Measurements from ENCODE around the gene CDK17. TPM values are rescaled to one million over a fixed set of nuclear protein-coding genes. Genes with fewer than 3 reads are reported as not detected.

CDK17 gene
- total and polyA plus RNA-seq, 2 of the 8 experiments (the other 6 are each of a cell fraction or from before 2014, with no cell fraction given): 5.8 to 20.0 TPM

GRCh38 chr12:96338852-96339471, 61.3 kb downstream of the CDK17 start:
- Histone ChIP-seq H3K14ac (ENCODE audit: insufficient read length) (no peak overlapping the region), H3K9ac (replicated peaks in 1 of 4; ENCODE audit: extremely low read depth in 1 of 4, low read depth in 3 of 4, low read length in 3 of 4) (no peak overlapping the region), H3K23me2 (ENCODE audit: low read depth, low read length) (no peaks in the 10 kb centered on the region; the same call in 1 of the 2 replicates), H4K91ac (replicated peaks; ENCODE audit: insufficient read length, low read length) (no peak overlapping the region), H3K79me2 (ENCODE audit: control insufficient read depth in 1 of 2, insufficient read depth in 2 of 2, low read length in 2 of 2) (peaks cover 0 to 30% of the 10 kb centered on the region in 2 experiments; a peak in 2 of 4 replicates), H2AFZ (ENCODE audit: low read length) (no peak overlapping the region), H3K4me2 (ENCODE audit: insufficient read depth in 1 of 2, low read depth in 2 of 2, low read length in 2 of 2) (no peak overlapping the region), H2BK20ac (ENCODE audit: low read length) (no peak overlapping the region), H2BK15ac (ENCODE audit: low read length) (no peak overlapping the region), H4K5ac (ENCODE audit: insufficient read length, low read depth, low read length) (no peak overlapping the region), H3K9me3 (ENCODE audit: insufficient read depth in 2 of 2, low read depth in 1 of 2, low read length in 1 of 2) (peaks cover 3 to 7% of the 10 kb centered on the region in 2 experiments; a peak in 1 of 4 replicates), H3K27ac (ENCODE audit: low read depth, low read length) (no peak overlapping the region), H3K79me1 (ENCODE audit: low read depth, low read length) (no peaks in the 10 kb centered on the region), H3K4me3 (ENCODE audit: extremely low read depth in 1 of 4, insufficient read depth in 2 of 4, low read depth in 3 of 4, low read length in 4 of 4) (no peak overlapping the region), H2AK5ac (ENCODE audit: low read depth, low read length) (no peak overlapping the region), H3K18ac (ENCODE audit: extremely low read depth, low read length) (no peak overlapping the region), H2BK5ac (ENCODE audit: low read depth, low read length) (no peak overlapping the region), H3K27me3 (replicated peaks in 1 of 4; ENCODE audit: control insufficient read depth in 3 of 4, extremely low read depth in 1 of 4, insufficient read depth in 3 of 4, low read length in 3 of 4) (no peaks in the 10 kb centered on the region), H3K36me3 (ENCODE audit: control insufficient read depth in 2 of 4, insufficient read depth in 4 of 4, low read length in 3 of 4) (peaks cover 0 to 2% (median 0%) of the 10 kb centered on the region in 4 experiments; a peak in 2 of 8 replicates), H2BK12ac (ENCODE audit: low read depth, low read length) (no peak overlapping the region), H3K4ac (replicated peaks; ENCODE audit: insufficient read length, low read depth, low read length) (no peak overlapping the region), H3K4me1 (replicated peaks in 1 of 4; ENCODE audit: control insufficient read depth in 3 of 4, insufficient read depth in 4 of 4, low read length in 3 of 4) (no peaks in the 10 kb centered on the region), H3K56ac (replicated peaks; ENCODE audit: insufficient read length, low read depth, low read length) (no peak overlapping the region), H4K8ac (ENCODE audit: extremely low read depth, insufficient read depth, low read length) (no peak overlapping the region), H4K20me1 (replicated peaks in 1 of 2; ENCODE audit: control insufficient read depth in 1 of 2, insufficient read depth in 2 of 2, low read length in 2 of 2) (no peaks in the 10 kb centered on the region), H2BK120ac (replicated peaks; ENCODE audit: low read depth, low read length) (no peak overlapping the region), H3K23ac (ENCODE audit: insufficient read length) (no peak overlapping the region)
- WGBS, 2 experiments (ENCODE audit: extremely low coverage in 1 of 2, insufficient coverage in 1 of 2, insufficient read length in 1 of 2, insufficient replicate concordance in 2 of 2, low coverage in 1 of 2, low lambda C conversion rate in 2 of 2, missing lambda C conversion rate in 1 of 2): 92% methylated on average over 3 of the region's 3 CpGs; no CpG with 5 or more reads in 1 of the 2 experiments
- ChIA-PET POLR2A (ENCODE audit: partially characterized antibody) (no interaction called here), CTCF (ENCODE audit: partially characterized antibody) (no interaction called here)
- FAIRE-seq (no peak), DNase-seq (ENCODE audit: low read depth in 1 of 2, low spot score in 2 of 2) (no peak)
- no peak for TF ChIP-seq CHD2 (IDR thresholded peaks at IDR 0.05; ENCODE audit: low read length)
- no peak for TF ChIP-seq RXRA (IDR thresholded peaks at IDR 0.05; ENCODE audit: insufficient read depth, low read depth, low read length)
- TF ChIP-seq FOSL1 (IDR thresholded peaks at IDR 0.05; ENCODE audit: insufficient read depth, low read depth, low read length): no peak
- TF ChIP-seq SUZ12 (IDR thresholded peaks at IDR 0.05; ENCODE audit: low read length): no peak
- no peak for TF ChIP-seq KDM5A (IDR thresholded peaks at IDR 0.05; ENCODE audit: low read length)
- no peak for TF ChIP-seq EZH2 (IDR thresholded peaks at IDR 0.05; ENCODE audit: low read depth, low read length, severe bottlenecking)
- TF ChIP-seq PHF8 (conservative IDR thresholded peaks at IDR 0.05; ENCODE audit: low read depth, low read length): no peak
- no peak for TF ChIP-seq SP4 (IDR thresholded peaks at IDR 0.05; ENCODE audit: low read length)
- TF ChIP-seq HDAC2 (IDR thresholded peaks at IDR 0.05; ENCODE audit: borderline replicate concordance in 1 of 2, low read depth in 2 of 2, low read length in 2 of 2): no peak
- no peak for TF ChIP-seq EP300 (IDR thresholded peaks at IDR 0.05; ENCODE audit: borderline replicate concordance in 1 of 2, low read depth in 2 of 2, low read length in 2 of 2)
- TF ChIP-seq SP1 (IDR thresholded peaks at IDR 0.05; ENCODE audit: low read depth, low read length): no peak
- no peak for TF ChIP-seq EGR1 (IDR thresholded peaks at IDR 0.05; ENCODE audit: borderline replicate concordance, low read depth, low read length)
- TF ChIP-seq JUN (IDR thresholded peaks at IDR 0.05; ENCODE audit: low read depth, low read length): no peak
- no peak for TF ChIP-seq CHD1 (IDR thresholded peaks at IDR 0.05; ENCODE audit: low read depth, low read length)
